SK-N-DZ (cell line): Measurements from ENCODE around the gene PALLD.
"Not testable (repeated sequence)": the region's sequence is repeated elsewhere in the genome, so short reads cannot be mapped to it uniquely, and the experiment has no call there.

Experiments used
- DNase-seq: peaks from one replicate; pipeline ENCODE4 v3.0.0-alpha.2; 2015; ENCODE audit warnings: low spot score

PALLD gene

DNA sequence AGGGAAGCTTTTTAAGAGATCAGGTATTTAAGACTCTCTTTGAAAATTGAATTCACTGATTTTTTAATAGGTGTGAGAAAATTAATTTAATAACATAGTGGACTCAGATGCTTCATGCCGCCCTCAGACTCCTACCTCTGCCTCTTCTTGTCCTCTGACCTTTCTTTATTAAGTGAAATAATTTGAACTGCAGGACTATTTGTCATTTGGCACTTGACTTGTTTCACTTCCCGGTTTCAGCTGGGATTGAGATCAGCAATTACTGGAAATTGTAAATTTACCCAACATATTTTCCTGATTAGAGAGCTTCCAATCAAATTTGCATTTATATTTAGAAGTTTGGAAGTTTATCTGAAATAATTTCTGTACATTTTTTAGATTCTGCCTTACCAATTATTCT, 396.4 kb downstream of the PALLD start:
- no peak for DNase-seq

DNA sequence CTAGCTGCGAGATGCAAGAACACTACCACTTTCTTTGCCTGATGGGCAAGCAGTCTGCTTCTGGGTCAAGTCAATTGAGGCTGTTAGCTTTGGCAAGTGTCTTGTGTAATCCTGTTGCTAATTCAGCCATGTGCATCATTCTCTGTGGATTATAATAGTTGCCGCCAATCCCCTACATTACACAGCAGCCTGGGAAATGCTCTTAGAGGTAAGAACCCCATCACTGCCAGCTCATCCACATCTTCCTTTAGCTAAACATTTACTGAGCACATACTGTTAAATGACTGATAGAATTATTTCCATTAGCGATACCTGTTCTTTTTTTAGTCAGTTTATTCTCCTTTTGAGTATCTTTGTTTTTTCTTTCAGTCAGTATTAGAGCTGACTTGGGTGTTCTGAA, 397.0 kb downstream of the PALLD start:
- DNase-seq, result no peak

DNA sequence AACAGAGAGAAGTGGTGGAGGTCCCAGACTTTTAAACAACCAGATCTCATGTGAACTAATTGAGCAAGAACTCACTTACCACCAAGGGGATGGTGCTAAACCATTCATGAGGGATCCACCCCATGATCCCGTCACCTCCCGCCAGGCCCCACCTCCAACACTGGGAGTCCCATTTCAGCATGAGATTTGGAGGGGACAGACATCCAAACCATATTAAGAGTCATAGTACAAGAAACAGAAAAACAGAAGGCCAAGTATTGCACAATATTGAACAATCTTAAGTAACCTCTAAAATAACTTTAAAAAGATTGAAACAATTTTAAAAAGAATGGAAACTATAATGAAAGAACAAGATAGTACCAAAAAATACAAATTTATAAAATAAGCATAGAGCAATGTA, 403.2 kb downstream of the PALLD start:
- DNase-seq, result no peak

DNA sequence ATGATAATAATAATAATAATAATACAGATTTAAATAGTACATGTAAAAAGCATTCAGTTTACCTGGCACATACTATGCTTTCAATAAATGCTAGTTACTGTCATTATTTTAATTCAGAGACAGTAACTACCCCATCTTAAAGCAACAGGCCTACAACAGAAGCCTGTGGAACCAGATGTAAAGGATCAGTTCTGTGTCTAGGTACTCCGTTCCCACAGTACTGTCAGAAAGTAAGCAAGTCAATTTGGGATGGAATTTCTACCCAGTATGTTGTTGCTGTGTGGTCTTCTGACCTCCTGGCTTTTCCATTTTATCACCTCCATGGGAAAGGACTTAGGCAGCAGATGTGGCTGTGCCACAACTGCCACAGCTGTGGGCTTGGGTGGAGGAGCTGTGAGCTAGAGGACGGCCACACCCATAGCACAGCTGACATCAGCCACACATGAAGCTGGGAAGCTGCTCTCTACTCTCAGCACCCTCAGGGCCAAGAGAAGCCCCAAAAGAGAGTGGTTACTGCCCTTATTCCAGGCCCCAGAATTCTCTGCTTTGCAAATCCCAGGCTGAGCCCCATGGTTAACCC, 410.4 kb downstream of the PALLD start:
- no peak for DNase-seq

DNA sequence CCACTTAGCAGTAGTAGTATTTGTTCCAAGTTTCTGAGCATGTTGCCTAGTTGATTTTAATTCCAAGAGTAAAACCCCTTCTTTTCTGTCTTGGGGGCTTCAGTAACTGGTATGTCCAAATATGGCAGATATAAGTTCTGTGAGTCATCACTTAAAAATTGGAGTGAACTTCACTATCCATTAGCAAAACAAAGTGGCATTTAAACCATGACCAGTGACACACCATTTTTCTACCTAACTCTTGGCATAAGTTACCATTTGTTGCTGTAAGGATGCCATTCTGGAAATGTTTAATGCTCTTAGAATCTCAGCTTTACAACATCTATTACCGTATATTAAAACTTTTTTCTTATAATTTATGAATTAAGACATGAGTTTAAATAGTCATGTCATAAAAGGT, 411.2 kb downstream of the PALLD start:
- DNase-seq, result no peak

DNA sequence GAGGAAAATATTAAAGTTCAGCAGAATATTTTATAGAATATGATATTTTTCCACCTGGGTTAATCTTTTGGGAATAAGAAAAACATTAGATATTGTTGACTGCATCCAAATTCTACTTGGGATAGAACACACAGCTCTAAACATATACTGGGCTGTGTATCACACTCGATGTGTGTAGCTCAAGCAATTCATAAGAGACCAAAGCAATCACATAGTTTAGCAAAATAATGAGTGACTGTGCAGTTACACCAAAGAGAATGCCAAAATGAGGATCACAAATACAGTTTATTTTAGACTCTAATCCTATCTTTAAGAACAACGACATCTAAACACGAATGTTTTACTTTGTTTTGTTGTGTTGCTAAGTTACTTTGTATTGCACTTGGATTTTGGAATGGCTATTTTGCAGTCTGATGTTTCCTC, 412.0 kb downstream of the PALLD start:
- DNase-seq, result no peak

DNA sequence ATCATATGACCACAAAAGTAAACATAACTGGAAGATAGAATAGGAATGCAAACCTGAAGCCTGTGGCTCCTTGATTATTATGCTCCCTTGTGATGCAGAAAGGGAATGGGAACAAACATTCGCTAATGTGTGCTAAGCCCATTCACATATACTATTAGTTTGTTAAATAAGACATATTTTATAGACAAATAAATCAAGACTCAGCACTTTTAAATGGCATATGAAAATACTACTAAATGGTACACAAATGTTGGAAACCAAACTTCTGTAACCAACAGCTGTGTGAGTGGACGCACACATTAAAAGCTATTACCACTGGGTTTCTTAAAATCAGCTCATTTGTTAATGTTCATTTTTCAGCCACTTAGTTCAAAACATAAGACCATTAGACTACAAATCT, 417.2 kb downstream of the PALLD start:
- DNase-seq, result no peak

DNA sequence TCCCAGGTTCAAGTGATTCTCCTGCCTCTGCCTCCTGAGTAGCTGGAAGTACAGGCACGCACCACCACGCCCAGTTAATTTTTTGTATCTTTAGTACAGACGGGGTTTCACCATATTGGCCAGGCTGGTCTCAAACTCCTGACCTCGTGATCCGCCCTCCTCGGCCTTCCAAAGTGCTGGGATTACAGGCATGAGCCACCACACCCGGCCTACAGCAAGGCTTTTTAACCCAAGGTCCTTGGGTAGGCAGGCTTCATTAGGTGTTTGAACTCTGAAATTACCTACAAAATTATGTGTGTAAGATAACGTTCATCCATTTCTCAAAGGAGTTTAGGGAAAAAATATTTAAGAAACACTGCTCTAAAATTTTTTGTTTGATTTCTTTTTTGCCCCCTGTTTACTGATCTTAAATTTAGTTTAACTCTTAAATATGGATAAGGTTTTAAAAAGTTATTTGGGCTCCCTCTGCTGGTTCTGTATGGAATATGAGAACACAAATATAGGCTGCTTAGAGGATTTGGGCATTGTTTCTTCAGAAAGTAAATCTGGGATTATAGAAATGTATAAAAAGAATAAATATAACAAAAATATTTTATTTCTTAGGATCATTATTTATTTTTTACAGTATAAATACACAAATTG, 420.4 kb downstream of the PALLD start:
- DNase-seq, result peak; percentile 29

DNA sequence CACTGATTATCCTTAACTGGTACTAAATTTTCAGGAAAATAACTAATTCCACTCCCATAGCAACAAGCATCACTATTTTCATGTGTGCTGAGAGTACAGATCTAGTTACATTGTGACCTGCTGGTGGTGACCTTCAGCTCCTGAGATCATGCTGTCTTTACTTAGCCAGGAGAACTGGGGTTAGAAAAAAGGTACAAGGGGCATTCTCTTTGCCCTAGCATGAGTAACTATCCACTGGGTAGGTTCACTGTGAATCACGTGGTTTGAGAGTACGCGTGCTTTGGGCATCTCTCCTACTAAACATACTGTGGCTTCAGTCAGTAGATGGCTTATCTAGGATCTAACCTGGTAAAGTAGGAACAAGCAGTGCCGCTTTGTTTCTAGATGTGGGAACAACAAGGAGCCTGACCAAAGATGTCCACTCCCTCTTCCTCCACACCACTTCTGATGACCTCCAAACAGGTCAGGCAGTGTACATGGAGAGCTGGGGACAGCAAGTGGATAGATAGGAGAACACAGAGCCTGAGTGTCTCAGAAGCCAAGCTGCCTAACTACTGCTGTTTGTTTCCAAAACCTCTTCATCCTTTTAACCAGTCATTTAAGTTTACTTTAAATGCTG, 423.0 kb downstream of the PALLD start:
- DNase-seq, result no peak

DNA sequence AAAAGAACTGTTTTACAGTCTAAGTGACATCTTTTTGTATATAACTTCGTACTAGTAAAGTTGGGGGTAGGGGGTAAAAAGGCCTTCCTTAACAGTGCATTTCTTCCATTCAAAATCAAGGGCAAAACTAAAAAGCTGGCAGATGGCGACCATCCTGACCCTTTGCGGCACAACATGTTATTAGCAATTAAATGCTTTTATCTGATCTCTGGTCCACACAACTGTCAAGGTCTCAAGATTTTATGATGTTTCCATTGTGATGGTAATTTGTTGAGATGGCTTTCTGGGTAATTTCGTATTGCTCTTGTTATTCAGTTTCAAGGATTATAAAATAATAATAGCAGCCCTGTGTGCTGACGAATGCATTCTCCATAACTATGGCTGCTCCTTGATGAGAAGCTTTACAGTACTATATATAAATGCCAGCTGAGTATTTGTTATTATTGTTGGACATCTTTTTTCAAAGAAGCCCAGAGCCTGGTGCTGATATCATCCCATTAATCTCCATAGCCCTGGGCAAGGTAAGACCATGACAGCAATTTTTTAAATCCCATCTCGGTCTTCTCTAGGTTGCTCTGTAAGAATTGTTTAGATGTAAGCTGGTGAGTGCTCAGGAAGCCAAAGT, 423.7 kb downstream of the PALLD start:
- peak; percentile 9 for DNase-seq

DNA sequence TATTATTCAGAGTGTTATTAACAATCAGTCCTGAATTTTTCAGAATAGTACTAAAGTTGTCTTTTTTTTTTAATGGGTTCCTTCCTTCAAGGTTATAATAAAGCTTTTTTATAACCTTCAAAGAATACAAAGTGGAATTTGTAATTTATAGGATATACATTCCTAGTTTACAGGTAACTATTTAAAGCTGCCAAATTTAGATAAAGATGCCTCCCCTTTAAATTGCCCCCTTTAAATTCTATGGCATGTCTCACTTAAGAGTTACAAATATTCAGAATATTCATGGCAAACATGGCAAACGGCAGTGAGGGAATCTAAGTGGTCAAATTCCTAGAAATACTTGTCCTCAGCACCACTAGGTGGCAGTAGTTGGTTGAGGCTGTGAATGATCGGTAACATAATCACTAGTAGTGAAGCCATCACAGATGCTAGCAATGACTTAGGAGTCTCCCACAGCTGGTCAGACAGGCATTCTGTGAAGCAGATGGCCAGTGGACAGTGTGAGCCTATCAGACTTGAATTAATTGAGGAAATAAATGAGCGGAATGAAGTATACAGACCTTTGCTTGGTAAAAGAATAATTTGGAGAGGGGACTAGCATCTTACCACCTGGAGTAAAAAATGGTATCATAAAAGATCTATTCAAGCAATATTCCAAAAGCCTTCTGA, 426.8 kb downstream of the PALLD start:
- DNase-seq, result peak; percentile 74

DNA sequence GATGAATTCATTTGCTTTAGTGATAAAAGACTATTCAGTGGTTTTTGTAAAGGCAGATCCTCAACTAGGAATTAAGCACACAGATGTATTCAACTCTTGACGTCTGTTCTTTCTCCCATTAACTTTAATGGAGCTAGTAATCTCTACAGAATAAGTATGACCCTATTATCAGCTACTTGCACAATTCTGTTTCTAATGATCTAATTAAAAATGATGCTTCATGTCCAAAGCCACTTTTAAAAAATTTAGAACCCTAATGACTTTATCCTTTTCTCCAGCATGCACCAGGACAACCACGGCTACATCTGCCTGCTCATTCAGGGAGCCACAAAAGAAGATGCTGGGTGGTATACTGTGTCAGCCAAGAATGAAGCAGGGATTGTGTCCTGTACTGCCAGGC, 427.8 kb downstream of the PALLD start:
- no peak for DNase-seq

DNA sequence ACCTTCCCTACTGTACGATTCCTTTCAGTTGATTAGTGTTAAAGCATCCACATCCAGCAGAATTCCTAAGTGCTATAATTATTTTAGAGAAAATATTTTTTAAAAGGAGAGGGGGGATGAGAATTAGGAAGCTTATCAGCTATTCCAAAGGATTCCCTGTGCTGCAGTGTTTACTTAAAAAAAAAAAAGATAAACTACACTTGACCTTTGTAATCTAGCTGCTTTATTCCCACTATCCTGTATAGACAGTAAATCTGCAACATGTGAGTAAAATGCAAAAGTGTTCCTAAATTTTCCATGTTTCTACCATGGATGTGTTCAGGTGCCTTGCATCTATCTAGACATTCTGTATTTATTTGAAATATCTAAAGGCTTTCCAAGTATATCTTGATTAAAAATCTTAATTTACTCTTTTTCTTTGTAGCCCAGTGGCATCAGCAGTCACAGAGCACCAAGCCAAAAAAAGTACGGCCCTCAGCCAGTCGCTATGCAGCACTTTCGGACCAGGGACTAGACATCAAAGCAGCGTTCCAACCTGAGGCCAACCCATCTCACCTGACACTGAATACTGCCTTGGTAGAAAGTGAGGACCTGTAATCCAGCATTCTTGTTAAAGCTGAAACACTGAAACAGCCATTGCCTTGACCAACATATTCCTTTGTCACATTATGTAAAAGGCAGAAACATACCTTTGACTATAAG, 429.1 kb downstream of the PALLD start:
- DNase-seq, result no peak

DNA sequence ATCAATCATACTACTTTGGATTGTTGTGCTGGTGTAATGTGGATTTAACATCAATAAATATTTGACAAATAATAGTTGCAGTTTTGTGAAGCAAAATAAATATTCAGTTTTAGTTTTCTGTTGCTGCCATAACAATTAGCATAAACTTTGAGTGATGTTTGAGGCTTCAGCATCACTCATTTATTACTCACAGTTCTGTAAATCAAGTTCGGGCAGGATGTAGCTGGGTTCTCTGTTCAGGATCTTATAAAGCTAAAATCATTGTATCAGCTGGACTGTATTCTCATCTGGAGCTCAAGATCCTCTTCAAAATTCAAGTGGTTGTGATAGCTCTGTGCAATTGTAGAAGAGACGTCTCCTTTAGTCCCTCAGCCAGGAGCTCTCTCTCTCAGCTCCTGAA, 431.5 kb downstream of the PALLD start:
- no peak for DNase-seq

DNA sequence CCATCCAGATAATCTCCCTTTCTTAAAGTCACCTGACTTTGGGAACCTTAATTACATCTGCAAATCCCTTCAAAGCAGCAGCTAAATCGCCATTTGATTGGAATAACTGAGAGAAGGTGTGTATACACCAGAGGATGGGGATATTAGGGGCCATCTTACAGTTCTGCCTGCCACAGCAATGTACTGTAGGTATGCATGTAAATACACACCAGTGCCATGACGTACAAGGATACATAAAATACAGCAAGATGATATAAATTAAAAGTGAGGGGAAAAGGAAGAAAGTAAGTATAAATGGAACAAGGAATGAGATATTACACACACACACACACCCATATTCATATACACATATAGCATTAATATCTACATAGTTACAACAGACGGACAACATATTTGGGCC, 432.0 kb downstream of the PALLD start:
- DNase-seq, result no peak

DNA sequence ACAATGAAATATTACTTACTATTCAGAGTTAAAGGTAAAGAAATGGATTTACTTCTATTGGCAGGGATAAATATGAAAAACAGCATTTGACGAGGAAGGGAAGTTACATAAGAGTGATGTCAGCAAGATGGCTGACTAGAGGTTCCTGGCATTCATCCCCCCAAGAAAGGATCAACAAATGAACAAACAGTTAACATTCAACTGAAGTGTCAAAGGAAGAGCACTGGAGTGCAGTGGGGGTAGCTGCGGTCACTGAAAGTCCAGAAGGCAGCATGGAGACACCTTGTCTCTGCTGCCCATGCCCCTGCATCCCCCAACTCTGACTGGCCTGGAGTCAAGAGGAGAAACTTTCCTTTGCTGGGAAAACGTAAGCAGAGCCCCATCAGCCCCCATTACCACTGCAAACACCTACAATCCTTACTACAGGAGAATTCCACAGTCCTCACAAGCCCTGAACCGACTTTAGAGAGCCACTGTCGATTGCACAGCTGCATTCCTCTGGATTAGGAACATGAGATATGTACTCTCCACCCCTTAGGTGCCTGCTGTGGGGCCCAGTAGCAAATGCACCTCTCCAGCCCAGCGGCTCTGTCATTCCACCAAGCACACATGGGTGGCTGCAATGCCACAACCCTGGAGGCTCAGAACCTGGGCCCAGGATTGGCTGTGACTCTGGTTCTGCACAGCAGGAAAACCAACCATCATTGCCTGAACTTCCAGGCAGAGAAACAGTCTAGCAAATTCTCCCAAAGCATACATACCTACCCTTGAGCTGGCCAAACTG, 433.8 kb downstream of the PALLD start:
- no peak for DNase-seq

DNA sequence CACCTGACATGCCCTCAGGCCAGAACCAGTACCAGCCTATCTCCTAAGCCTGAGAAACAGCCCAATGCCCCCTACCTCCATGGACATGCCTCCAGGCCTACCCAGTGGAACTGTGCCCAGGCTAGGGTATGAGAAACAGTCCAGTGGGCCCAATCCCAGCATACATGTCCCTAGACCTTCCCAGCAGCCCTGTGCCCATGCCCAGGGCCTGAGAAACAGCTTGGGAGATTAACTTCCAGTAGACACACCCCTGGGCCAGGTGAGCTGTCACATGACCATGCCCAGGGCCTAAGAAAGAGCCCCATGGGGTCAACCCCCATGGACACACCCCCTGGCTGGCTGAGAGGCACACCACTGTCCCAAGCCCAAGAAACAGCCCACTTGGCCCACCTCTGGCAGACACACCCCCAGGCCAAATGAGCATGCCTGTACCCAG, 434.4 kb downstream of the PALLD start:
- no peak for DNase-seq

DNA sequence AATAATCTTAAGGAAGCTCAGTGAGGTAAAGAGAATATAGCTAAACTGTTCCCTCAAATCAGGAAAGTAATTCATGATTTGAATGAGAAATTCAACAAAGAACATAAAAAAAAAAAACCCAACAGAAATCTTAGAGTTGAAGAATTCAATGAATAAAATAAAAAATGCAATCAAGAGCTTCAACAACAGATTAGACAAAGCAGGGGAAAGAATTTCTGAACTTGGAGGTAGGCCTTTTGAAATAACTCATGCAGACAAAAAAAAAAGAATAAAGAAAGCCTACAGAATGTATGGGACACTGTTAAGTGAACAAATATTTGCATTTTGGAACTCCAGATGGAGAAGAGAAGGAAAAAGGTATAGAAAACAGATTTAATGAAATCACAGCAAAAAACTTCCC, 435.3 kb downstream of the PALLD start:
- no peak for DNase-seq

DNA sequence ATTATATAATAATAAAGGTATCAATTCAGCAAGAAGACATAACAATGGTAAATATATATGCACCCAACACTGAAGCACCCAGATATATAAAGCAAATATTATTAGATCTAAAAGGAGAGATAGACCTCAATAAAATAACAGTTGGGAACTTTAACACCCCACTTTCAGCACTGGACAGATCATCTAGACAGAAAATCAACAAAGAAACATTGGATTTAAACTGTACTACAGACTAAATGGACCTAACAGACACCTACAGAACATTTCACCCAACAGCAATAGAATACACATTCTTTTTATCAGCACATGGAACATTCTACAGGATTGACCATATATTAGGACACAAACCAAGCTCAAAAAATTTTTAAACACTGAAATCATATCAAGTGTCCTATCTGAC, 436.6 kb downstream of the PALLD start:
- no peak for DNase-seq

DNA sequence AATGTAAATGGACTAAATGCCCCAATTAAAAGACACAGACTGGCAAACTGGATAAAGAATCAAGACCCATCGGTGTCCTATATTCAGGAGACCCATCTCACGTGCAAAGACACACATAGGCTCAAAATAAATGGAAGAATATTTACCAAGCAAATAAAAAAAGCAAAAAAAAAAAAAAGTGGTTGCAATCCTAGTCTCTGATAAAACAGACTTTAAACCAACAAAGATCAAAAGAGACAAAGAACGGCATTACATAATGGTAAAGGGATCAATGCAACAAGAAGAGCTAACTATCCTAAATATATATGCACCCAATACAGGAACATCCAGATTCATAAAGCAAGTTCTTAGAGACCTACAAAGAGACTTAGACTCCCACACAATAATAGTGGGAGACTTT, 440.6 kb downstream of the PALLD start:
- not testable (repeated sequence) for DNase-seq

DNA sequence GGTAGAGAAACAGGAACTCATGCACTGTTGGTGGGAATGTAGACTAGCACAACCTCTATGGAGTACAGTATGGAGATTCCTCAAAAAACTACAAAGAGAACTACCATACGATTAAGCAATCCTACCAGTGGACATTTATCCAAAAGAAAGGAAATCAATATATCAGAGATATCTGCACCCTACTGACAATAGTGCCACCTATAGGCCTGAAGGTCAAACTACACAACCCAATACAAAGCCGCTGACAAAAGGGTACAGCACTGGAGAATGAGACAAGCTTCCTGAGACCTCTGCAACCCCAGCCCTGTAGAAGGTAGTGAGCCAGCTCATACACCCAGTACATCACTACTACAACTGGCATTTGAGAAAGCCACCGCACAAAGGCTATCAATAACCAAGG, 446.1 kb downstream of the PALLD start:
- no peak for DNase-seq
